Thyroid gland (tissue), 4 donors: ENCODE results near the gene ADAD2.

Experiments
- POLR2A ChIP-seq, 2 donors: fragments of 450-650 bp; IDR thresholded peaks; one replicate each; pipeline ENCODE4 v1.6.1; 2017; ENCODE audit warnings: antibody characterized with exemption in 2 of 2, mild to moderate bottlenecking in 2 of 2, moderate library complexity in 1 of 2
- TF ChIP-seq, protein P1 (sequence below), 6 experiments: fragments of 200-600 bp in 3 of 6; fragments of 450-650 bp in 3 of 6; sonication (generic) in 3 of 6; IDR thresholded peaks; one replicate each; pipeline ENCODE4 v1.5.1; 2016 to 2019; ENCODE audit warnings: antibody characterized with exemption in 6 of 6, mild to moderate bottlenecking in 2 of 6, inconsistent platforms in 1 of 6, moderate library complexity in 1 of 6

DNA sequence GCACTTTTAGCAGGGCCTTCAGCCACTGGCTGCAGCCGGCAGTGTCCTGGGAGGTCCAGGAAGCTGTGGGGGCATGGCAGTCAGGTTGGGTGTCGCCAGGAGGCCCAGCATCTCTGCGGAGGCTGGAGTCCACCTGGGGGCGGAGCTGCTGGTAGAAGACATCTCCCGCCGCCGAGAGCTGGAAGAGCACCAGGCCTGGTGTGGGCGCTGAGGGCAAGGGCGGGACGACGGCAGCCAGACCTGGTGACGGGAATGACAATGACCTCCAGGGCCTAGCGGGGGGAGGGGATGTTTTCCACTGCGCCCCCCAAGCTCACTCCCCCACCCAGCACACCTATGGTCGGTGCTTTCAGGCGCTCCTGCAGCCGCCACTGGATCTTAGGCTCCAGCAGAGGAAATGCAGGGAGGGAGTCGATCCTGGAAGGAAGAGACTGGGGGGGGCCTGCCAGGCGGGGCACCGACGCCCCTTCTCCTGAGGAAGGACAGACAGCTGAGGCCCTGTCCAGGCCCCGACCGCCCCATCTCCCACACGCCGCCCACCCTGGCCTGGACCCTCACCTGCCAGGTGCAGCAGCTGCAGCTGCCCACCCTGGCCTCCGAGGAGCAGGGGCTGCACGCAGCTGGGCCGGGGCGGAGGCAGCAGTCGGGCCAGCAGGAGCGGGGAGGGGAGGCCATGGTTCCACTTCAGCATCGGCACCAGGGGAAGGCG, 11.2 kb upstream of the ADAD2 start:
- TF ChIP-seq, protein P1, sequence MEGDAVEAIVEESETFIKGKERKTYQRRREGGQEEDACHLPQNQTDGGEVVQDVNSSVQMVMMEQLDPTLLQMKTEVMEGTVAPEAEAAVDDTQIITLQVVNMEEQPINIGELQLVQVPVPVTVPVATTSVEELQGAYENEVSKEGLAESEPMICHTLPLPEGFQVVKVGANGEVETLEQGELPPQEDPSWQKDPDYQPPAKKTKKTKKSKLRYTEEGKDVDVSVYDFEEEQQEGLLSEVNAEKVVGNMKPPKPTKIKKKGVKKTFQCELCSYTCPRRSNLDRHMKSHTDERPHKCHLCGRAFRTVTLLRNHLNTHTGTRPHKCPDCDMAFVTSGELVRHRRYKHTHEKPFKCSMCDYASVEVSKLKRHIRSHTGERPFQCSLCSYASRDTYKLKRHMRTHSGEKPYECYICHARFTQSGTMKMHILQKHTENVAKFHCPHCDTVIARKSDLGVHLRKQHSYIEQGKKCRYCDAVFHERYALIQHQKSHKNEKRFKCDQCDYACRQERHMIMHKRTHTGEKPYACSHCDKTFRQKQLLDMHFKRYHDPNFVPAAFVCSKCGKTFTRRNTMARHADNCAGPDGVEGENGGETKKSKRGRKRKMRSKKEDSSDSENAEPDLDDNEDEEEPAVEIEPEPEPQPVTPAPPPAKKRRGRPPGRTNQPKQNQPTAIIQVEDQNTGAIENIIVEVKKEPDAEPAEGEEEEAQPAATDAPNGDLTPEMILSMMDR (IDR thresholded peaks at IDR 0.05), result no peak
- no peak for TF ChIP-seq POLR2A (IDR thresholded peaks at IDR 0.05)
